Myocyte (in vitro differentiated cells): ENCODE results near the gene SLC29A3. TPM values are rescaled to one million over a fixed set of nuclear protein-coding genes. Genes with fewer than 3 reads are reported as not detected.
A peak's percentile ranks its signal among the peaks of the same experiment; 100 is the strongest.

Experiments
- DNase-seq: peaks from one replicate; pipeline ENCODE4 v3.0.0-alpha.2; 2012; ENCODE audit warnings: low read depth
- total RNA-seq: library from RNA; depleted of rRNA; stranded (reverse); fragments of >200 nt; gene quantifications from 2 replicates; pipeline ENCODE4 v1.2.3, GENCODE V29; 2014

SLC29A3 gene
- total RNA-seq, 1 donor from 2014 or later, result 1.3 TPM

- no peak for DNase-seq
Observed at GRCh38 chr10:71368176-71368575, 49.1 kb downstream of the SLC29A3 start.

GRCh38 chr10:71368643-71369042, 49.6 kb downstream of the SLC29A3 start:
- DNase-seq, result no peak

- DNase-seq, result no peak
Observed at GRCh38 chr10:71369602-71370001, 50.5 kb downstream of the SLC29A3 start.

- no peak for DNase-seq
Observed at GRCh38 chr10:71370031-71370430, 51.0 kb downstream of the SLC29A3 start.

- no peak for DNase-seq
Observed at GRCh38 chr10:71371750-71372166, 52.7 kb downstream of the SLC29A3 start.

GRCh38 chr10:71372882-71373495, 53.9 kb downstream of the SLC29A3 start:
- no peak for DNase-seq

- no peak for DNase-seq
Observed at GRCh38 chr10:71374481-71375233, 55.6 kb downstream of the SLC29A3 start.

GRCh38 chr10:71375952-71376351, 56.9 kb downstream of the SLC29A3 start:
- no peak for DNase-seq

GRCh38 chr10:71378336-71379117, 59.5 kb downstream of the SLC29A3 start:
- no peak for DNase-seq

GRCh38 chr10:71379118-71379766, 60.2 kb downstream of the SLC29A3 start:
- DNase-seq, result no peak

GRCh38 chr10:71380841-71381240, 61.8 kb downstream of the SLC29A3 start:
- no peak for DNase-seq

- DNase-seq, result no peak
Observed at GRCh38 chr10:71381611-71382010, 62.6 kb downstream of the SLC29A3 start.

- no peak for DNase-seq
Observed at GRCh38 chr10:71382028-71382427, 63.0 kb downstream of the SLC29A3 start.

- peak; percentile 67 for DNase-seq
Observed at GRCh38 chr10:71382757-71383156, 63.7 kb downstream of the SLC29A3 start.

- DNase-seq, result peak; percentile 54
Observed at GRCh38 chr10:71383972-71384687, 65.1 kb downstream of the SLC29A3 start.

GRCh38 chr10:71388171-71388570, 69.1 kb downstream of the SLC29A3 start:
- DNase-seq, result no peak

- no peak for DNase-seq
Observed at GRCh38 chr10:71388583-71389310, 69.7 kb downstream of the SLC29A3 start.

GRCh38 chr10:71389768-71390460, 70.9 kb downstream of the SLC29A3 start:
- no peak for DNase-seq

GRCh38 chr10:71390461-71390835, 71.4 kb downstream of the SLC29A3 start:
- no peak for DNase-seq
